HG03558 (cell line): Measurements from ENCODE around the gene CBFA2T2.
"Not testable (repeated sequence)": the region's sequence is repeated elsewhere in the genome, so short reads cannot be mapped to it uniquely, and the experiment has no call there.

Experiments
- ATAC-seq: cut with Tn5 transposase; IDR thresholded peaks from one replicate; pipeline ENCODE4 v1.9.1; 2021; ENCODE audit warnings: moderate number of reproducible peaks; ENCODE audit not compliant: unreplicated experiment; ENCODE audit errors: extremely low read depth

Gene CBFA2T2

DNA sequence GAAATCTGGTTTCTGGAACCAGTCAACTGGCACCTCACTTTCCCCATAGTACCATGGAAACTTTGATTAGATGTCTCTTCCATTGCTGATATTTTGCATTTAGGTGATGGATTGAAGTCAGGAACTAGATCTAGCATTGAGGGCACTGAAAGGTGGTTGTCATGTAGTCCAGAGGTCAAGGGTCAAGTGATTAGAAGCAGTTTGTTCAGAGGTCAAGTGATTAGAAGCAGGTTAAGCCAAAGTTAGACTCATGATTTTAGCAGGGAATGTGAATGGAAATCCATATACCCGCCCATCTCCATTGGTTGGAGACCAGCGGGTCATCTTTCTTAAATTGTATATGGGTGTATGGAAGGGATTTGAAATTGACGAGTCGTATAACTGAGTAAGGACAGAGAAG lies 51.2 kb downstream of the CBFA2T2 start:
- ATAC-seq, result no peak

DNA sequence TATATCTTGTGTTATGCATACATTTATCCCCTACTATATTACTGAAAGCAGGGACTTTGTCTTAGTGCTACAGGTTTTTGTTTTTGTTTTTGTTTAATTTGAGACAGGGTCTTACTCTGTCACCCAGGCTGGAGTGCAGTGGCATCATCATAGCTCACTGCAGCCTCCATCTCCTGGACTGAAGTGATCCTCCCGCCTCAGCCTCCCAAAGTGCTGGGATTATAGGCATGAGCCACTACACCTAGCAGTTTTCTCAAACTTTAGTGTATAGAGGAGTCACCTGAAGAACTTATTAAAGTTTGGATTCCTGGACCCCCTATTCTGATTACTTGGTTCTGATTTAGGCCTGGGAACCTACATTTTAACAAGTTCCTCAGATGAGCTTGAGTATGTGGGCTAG lies 51.9 kb downstream of the CBFA2T2 start:
- ATAC-seq, result no peak

DNA sequence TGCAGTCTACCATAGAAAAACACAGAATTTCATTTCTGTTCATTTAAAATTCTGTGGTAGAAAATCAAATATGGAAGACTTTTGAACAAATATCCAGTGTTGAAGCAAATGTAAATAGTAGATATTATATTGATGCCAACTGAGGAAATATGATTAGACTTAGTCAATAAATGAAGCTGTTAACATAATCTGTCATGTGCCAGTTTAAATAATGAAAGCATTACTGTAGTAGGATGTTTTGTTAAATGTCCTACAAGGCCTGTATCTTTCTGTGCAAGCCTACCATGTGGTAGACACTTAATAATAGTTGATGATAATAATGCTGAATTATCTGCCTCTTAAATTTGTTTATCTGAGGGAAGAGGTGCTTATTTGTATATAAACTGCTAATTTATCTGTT lies 55.9 kb downstream of the CBFA2T2 start:
- no peak for ATAC-seq

GRCh38 chr20:33549229-33549999 lies 59.5 kb downstream of the CBFA2T2 start:
- ATAC-seq, result no peak

DNA sequence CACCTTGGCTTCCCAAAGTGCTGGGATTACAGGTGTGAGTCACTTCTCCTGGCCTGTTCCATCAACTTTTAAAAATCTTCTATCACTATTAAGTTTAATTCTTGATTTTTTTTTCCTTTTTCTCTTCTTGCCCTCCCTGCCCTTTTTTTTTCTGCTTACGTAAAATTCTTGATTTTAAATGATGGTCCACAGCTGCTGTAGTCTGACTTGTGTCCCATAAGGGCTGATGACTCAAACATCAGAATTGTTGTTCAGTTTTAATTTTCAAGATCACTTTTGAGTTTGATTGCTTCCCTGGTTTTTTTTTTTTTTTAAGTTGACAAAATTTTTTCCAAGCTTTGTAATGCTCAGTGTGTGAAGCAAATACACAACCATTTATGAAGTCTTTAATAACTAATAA lies 61.9 kb downstream of the CBFA2T2 start:
- no peak for ATAC-seq

DNA sequence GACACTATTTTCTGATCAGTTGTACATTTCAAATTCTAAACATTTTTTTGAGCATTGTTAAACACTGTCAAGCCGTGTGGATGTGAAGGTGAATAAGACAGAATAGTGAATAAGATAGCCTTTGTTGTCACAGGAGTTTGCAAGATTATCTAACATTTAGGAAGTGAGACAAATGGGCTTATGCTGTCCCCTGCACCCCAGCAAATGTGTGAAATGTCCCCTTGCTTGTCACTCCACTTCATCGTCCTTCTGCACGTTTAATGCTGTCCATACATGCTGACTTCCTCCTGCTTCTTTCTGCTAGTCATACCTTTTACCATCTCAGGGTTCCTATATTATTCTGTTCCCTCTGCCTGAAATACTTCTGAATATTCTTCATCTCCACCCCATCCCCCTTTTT lies 62.6 kb downstream of the CBFA2T2 start:
- ATAC-seq, result no peak

GRCh38 chr20:33553516-33553915 lies 63.6 kb downstream of the CBFA2T2 start:
- no peak for ATAC-seq

DNA sequence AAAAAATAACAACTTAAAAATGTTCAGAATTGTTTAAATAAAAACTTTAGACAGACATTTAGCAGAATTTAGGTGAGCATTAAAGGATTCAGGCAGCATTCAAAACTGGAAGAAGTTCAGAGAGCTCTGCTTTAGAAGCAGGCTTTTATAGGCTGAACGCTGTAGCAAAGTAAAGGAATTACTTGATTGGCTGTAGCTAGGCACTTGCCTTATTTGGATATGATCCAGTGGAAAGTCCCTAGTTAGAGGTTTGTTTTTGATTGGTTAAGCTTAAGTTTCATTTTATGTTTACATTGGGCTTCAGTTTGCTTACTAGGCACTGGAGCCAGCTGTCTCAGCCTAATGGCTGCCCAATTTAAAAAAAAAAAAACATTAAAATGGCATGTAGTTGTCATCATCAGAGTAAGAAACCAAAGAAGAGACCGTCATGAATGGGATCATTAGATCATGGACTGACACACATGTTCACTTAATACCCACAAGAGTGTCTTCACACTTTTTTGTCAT lies 65.1 kb downstream of the CBFA2T2 start:
- ATAC-seq, result peak; percentile 88

- no peak for ATAC-seq
These were observed 65.9 kb downstream of the CBFA2T2 start for GRCh38 chr20:33555755-33556154.

GRCh38 chr20:33556246-33556645 lies 66.3 kb downstream of the CBFA2T2 start:
- ATAC-seq, result no peak

- ATAC-seq, result no peak
These were observed 68.7 kb downstream of the CBFA2T2 start for GRCh38 chr20:33558348-33559144.

DNA sequence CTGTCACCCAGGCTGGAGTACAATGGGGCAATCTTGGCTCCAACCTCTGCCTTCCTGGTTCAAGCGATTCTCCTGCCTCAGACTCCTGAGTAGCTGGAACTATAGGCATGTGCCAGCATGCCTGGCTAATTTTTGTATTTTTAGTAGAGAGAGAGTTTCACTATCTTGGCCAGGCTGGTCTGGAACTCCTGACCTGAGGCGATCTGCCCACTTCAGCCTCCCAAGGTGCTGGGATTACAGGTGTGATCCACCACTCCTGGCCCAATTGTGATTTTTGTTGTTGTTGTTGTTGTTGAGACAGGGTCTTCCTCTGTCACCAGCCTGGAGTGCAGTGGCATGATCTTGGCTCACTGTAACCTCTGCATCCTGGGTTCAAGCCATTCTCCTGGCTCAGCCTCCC lies 69.3 kb downstream of the CBFA2T2 start:
- ATAC-seq, result no peak

DNA sequence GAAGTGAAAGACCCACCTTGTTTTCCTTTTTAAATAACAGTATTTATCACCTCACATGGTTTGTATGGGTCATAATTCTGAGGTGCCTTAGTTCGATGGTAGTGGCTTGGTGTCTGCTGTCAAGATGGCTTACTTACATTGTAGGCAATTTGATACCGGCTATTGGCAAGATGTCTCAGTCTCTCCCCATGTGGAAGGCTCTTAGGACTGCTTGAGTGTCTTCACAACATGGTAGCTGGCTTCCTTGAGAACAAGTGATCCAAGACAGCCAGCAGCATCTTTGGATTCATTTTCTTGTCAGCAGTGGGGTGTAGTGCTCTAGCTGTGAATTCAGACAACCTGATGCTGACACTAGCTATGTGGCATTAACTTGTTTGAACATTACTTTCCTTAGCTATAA lies 70.1 kb downstream of the CBFA2T2 start:
- no peak for ATAC-seq

DNA sequence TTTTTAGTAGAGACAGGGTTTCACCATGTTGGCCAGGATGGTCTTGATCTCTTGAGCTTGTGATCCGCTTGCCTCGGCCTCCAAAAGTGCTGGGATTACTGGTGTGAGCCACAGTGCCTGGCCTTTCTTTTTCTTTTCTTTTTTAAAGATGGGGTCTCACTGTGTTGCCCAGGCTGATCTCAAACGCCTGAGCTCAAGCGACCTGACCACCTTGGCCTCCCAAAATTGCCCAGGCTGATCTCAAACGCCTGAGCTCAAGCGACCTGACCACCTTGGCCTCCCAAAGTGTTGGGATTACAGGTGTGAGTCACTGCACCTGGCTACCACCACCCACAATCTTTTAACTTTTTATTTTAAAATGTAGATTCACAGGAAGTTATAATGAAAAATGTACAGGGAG lies 71.2 kb downstream of the CBFA2T2 start:
- not testable (repeated sequence) for ATAC-seq

GRCh38 chr20:33561692-33562601 lies 72.1 kb downstream of the CBFA2T2 start:
- no peak for ATAC-seq

GRCh38 chr20:33563788-33564187 lies 73.9 kb downstream of the CBFA2T2 start:
- no peak for ATAC-seq

GRCh38 chr20:33566781-33567603 lies 77.1 kb downstream of the CBFA2T2 start:
- ATAC-seq, result no peak

- no peak for ATAC-seq
These were observed 78.1 kb downstream of the CBFA2T2 start for GRCh38 chr20:33567949-33568348.

DNA sequence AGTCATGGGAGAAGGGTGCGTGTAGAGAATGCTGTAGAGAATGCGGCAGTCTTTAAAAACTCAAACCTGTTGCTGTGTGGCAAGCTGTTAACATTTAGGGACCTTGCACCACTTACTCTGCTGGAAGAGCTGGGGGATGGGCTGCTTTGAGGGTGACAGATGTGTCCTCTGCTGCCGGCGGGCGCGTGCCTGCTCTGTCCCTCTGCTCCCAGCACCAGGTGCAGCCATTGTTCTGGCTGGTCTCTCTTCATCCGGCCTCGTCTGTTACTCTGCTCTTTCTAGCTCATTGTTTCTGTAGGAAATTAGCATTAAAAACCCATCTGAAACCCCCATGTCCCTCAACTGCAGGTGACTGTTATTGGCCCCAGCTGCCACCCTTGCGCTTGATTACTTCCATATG lies 78.5 kb downstream of the CBFA2T2 start:
- ATAC-seq, result no peak
